ENCODE data around the gene HIRA. TPM values are rescaled to one million over a fixed set of nuclear protein-coding genes. Genes with fewer than 3 reads are reported as not detected.
A peak's percentile ranks its signal among the peaks of the same experiment; 100 is the strongest.

The HIRA gene
- total and polyA plus RNA-seq, 9 of the 15 experiments (the other 6 are each of a cell fraction or from before 2014, with no cell fraction given) = 0.96 to 132 (median 58.4) TPM

DNA sequence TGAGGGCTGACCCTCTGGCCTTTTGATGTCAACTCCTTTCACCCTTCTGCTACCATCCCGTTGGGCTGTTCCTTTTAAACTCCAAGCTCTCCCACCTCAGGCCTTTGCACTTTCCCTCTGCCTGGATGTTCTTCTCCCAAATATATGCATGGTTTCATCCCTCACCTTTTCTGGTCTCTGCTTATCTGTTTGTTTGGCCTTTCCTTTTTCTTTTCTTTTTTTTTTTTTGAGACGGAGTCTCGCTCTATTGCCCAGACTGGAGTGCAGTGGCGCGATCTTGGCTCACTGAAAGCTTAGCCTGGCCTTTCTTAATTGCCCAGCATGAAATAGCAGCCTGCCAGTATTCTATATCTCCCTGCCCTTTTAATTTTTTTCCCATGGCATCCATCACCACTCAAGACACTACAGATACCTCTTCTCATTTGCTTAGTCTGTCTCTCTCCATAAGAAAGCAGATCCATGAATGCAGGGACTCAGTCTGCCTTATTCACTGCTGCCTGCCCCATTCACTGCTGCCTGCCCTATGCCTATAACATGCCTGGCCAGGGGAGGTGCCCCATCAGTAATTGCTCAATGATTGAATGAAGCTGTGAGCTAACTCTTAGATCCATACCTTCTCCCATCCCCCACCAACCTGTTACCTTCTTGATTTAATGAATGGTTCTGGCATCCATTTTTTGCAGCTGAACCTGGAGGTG lies 81.6 kb downstream of the HIRA start (continued):
- TF ChIP-seq ZC3H4 (CRISPR knock-in tag; IDR thresholded peaks at IDR 0.05; ENCODE audit: borderline replicate concordance) (peak; percentile 65; the same call in 1 of the 2 replicates), SNIP1 (IDR thresholded peaks at IDR 0.05; ENCODE audit: low read depth) (no peak), MAFK (IDR thresholded peaks at IDR 0.05; ENCODE audit: low read length) (no peak), JUND (IDR thresholded peaks at IDR 0.05; ENCODE audit: borderline replicate concordance, low read depth, low read length) (no peak), JUND (tag; IDR thresholded peaks at IDR 0.05; ENCODE audit: borderline replicate concordance, low read depth, low read length) (no peak), ZBTB26 (CRISPR knock-in tag; IDR thresholded peaks at IDR 0.05) (no peak), GTF2F1 (IDR thresholded peaks at IDR 0.05; ENCODE audit: low read depth, low read length) (no peak), ZNF584 (CRISPR knock-in tag; IDR thresholded peaks at IDR 0.05; ENCODE audit: low read depth) (no peak), RAD51 (IDR thresholded peaks at IDR 0.05; ENCODE audit: borderline replicate concordance, low read depth) (no peak), SUPT5H (IDR thresholded peaks at IDR 0.05) (peak; percentile 62), MED1 (CRISPR knock-in tag; IDR thresholded peaks at IDR 0.05; ENCODE audit: borderline replicate concordance) (0 out of 2 replicates have a peak, but pooled peaks have one; percentile 58)
- TF ChIP-seq, protein P1, sequence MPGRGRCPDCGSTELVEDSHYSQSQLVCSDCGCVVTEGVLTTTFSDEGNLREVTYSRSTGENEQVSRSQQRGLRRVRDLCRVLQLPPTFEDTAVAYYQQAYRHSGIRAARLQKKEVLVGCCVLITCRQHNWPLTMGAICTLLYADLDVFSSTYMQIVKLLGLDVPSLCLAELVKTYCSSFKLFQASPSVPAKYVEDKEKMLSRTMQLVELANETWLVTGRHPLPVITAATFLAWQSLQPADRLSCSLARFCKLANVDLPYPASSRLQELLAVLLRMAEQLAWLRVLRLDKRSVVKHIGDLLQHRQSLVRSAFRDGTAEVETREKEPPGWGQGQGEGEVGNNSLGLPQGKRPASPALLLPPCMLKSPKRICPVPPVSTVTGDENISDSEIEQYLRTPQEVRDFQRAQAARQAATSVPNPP (IDR thresholded peaks at IDR 0.05; ENCODE audit: borderline replicate concordance, insufficient read depth, insufficient read length) = no peak
- TF ChIP-seq, protein P2, sequence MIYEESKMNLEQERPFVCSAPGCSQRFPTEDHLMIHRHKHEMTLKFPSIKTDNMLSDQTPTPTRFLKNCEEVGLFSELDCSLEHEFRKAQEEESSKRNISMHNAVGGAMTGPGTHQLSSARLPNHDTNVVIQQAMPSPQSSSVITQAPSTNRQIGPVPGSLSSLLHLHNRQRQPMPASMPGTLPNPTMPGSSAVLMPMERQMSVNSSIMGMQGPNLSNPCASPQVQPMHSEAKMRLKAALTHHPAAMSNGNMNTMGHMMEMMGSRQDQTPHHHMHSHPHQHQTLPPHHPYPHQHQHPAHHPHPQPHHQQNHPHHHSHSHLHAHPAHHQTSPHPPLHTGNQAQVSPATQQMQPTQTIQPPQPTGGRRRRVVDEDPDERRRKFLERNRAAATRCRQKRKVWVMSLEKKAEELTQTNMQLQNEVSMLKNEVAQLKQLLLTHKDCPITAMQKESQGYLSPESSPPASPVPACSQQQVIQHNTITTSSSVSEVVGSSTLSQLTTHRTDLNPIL (CRISPR knock-in tag; IDR thresholded peaks at IDR 0.05) = no peak
